Measurements from ENCODE around the gene PHGDH. TPM values are rescaled to one million over a fixed set of nuclear protein-coding genes. Genes with fewer than 3 reads are reported as not detected.

The PHGDH gene
- total and polyA plus RNA-seq, 2 donors (not counting 1 experiment from before 2014, with no cell fraction given): 1.2 to 3.9 TPM

- POLR2A ChIA-PET: no interaction called here
- no peak for TF ChIP-seq EZH2 (IDR thresholded peaks at IDR 0.05; ENCODE audit: borderline replicate concordance, insufficient read depth, low read depth, low read length, poor library complexity, severe bottlenecking)
- TF ChIP-seq CTCF (IDR thresholded peaks at IDR 0.05): no peak
- Histone ChIP-seq H3K4me1 (ENCODE audit: control insufficient read depth in 2 of 2, insufficient read depth in 2 of 2, low read length in 2 of 2) (no peaks in the 10 kb centered on the region), H3K27ac (ENCODE audit: low read length in 2 of 2) (no peak overlapping the region), H3K4me2 (replicated peaks; ENCODE audit: low read depth, low read length, poor library complexity, severe bottlenecking) (no peak overlapping the region), H3K36me3 (replicated peaks in 1 of 2; ENCODE audit: control extremely low read depth in 1 of 2, control insufficient read depth in 1 of 2, extremely low read depth in 1 of 2, insufficient read depth in 2 of 2, low read length in 1 of 2) (no peaks in the 10 kb centered on the region), H4K20me1 (ENCODE audit: control insufficient read depth, insufficient read depth, low read length, poor library complexity, severe bottlenecking) (no peaks in the 10 kb centered on the region), H2AFZ (ENCODE audit: insufficient read depth, low read depth, low read length, poor library complexity, severe bottlenecking) (no peak overlapping the region), H3K9me3 (ENCODE audit: control extremely low read depth in 1 of 3, control insufficient read depth in 2 of 3, insufficient read depth in 1 of 3, low read length in 2 of 3) (no peaks in the 10 kb centered on the region), H3K4me3 (ENCODE audit: control extremely low read depth in 1 of 5, extremely low read depth in 1 of 5, insufficient read depth in 1 of 5, low read depth in 2 of 5, low read length in 4 of 5) (no peak overlapping the region), H3K9ac (ENCODE audit: low read length) (no peak overlapping the region), H3K27me3 (replicated peaks in 1 of 4; ENCODE audit: control extremely low read depth in 1 of 4, control insufficient read depth in 3 of 4, insufficient read depth in 4 of 4, low read length in 3 of 4) (peaks cover 0 to 3% (median 0%) of the 10 kb centered on the region in 4 experiments), H3K79me2 (ENCODE audit: control insufficient read depth, insufficient read depth, low read length) (no peaks in the 10 kb centered on the region)
- intact Hi-C loops (cut with micrococcal nuclease): no loop called here
- DNase-seq: no peak
- Mint-ChIP-seq H3K4me3 (no peak overlapping the region), H3K4me1 (no peaks in the 10 kb centered on the region), H3K27ac (no peak overlapping the region), H3K9me3 (ENCODE audit: insufficient read depth) (no peaks in the 10 kb centered on the region), H3K27me3 (peaks cover 13% of the 10 kb centered on the region)
- no peak for ATAC-seq (ENCODE audit: low read depth)
- WGBS (ENCODE audit: insufficient coverage): 96% methylated on average over 3 of the region's 5 CpGs
- CTCF ChIA-PET: interaction anchor here (0.9 to 1.0 kb wide), 2 partner anchors 13 to 53 kb away, joined by 3 read pairs; no protein-coding TSS in a partner anchor
Observed at GRCh38 chr1:119664067-119664466, 47.7 kb upstream of the PHGDH start.

GRCh38 chr1:119667173-119667572 lies 44.6 kb upstream of the PHGDH start:
- 86% methylated on average over 2 of the region's 6 CpGs for WGBS (ENCODE audit: insufficient coverage)
- ATAC-seq (ENCODE audit: low read depth): no peak

More at GRCh38 chr1:119667173-119667572, 44.6 kb upstream of the PHGDH start:
- H3K4me2 ChIP-seq (replicated peaks; ENCODE audit: low read depth, low read length, poor library complexity, severe bottlenecking): no peak overlapping the region
- H3K27ac Mint-ChIP-seq: no peak overlapping the region
- peaks cover 0 to 7% (median 0%) of the 10 kb centered on the region in 4 experiments for H3K27me3 ChIP-seq (replicated peaks in 1 of 4; ENCODE audit: control extremely low read depth in 1 of 4, control insufficient read depth in 3 of 4, insufficient read depth in 4 of 4, low read length in 3 of 4)
- H4K20me1 ChIP-seq (ENCODE audit: control insufficient read depth, insufficient read depth, low read length, poor library complexity, severe bottlenecking): no peaks in the 10 kb centered on the region
- intact Hi-C loops (cut with micrococcal nuclease): no loop called here
- no peaks in the 10 kb centered on the region for H3K79me2 ChIP-seq (ENCODE audit: control insufficient read depth, insufficient read depth, low read length)
- H3K9me3 Mint-ChIP-seq (ENCODE audit: insufficient read depth): no peaks in the 10 kb centered on the region
- DNase-seq: no peak
- no peaks in the 10 kb centered on the region for H3K4me1 Mint-ChIP-seq
- H2AFZ ChIP-seq (ENCODE audit: insufficient read depth, low read depth, low read length, poor library complexity, severe bottlenecking): no peak overlapping the region
- peaks cover 21% of the 10 kb centered on the region for H3K27me3 Mint-ChIP-seq
- ChIA-PET POLR2A (no interaction called here), CTCF (interaction anchor here (2.6 kb wide), 1 partner anchor 8 kb away, joined by 9 read pairs; no protein-coding TSS in a partner anchor)
- no peak overlapping the region for H3K9ac ChIP-seq (ENCODE audit: low read length)
- H3K9me3 ChIP-seq (ENCODE audit: control extremely low read depth in 1 of 3, control insufficient read depth in 2 of 3, insufficient read depth in 1 of 3, low read length in 2 of 3): no peaks in the 10 kb centered on the region
- H3K36me3 ChIP-seq (replicated peaks in 1 of 2; ENCODE audit: control extremely low read depth in 1 of 2, control insufficient read depth in 1 of 2, extremely low read depth in 1 of 2, insufficient read depth in 2 of 2, low read length in 1 of 2): no peaks in the 10 kb centered on the region
- H3K4me3 Mint-ChIP-seq: no peak overlapping the region
- no peaks in the 10 kb centered on the region for H3K4me1 ChIP-seq (ENCODE audit: control insufficient read depth in 2 of 2, insufficient read depth in 2 of 2, low read length in 2 of 2)
- H3K4me3 ChIP-seq (ENCODE audit: control extremely low read depth in 1 of 5, extremely low read depth in 1 of 5, insufficient read depth in 1 of 5, low read depth in 2 of 5, low read length in 4 of 5): no peak overlapping the region
- no peak overlapping the region for H3K27ac ChIP-seq (ENCODE audit: low read length in 2 of 2)
- no peak for TF ChIP-seq CTCF (IDR thresholded peaks at IDR 0.05)
- no peak for TF ChIP-seq EZH2 (IDR thresholded peaks at IDR 0.05; ENCODE audit: borderline replicate concordance, insufficient read depth, low read depth, low read length, poor library complexity, severe bottlenecking)
